Epithelial cell of proximal tubule (primary cell): Measurements from ENCODE around the gene PTP4A2. TPM values are rescaled to one million over a fixed set of nuclear protein-coding genes. Genes with fewer than 3 reads are reported as not detected.
"Not testable (repeated sequence)": the region's sequence is repeated elsewhere in the genome, so short reads cannot be mapped to it uniquely, and the experiment has no call there.

Experiments
- DNase-seq: peaks from one replicate; pipeline ENCODE4 v3.0.0-alpha.2; 2011; ENCODE audit warnings: low read depth
- H3K4me3 ChIP-seq: 2 replicates; pipeline ENCODE4 v1.5.1; 2011; ENCODE audit warnings: low read depth, mild to moderate bottlenecking, low read length
- total RNA-seq: library from RNA; depleted of rRNA; stranded (reverse); fragments of >200 nt; gene quantifications from 2 replicates; pipeline ENCODE4 v1.2.3, GENCODE V29; 2015
- TF ChIP-seq, protein P1 (sequence below): conservative IDR thresholded peaks from 2 replicates; pipeline ENCODE4 v1.5.1; 2012; ENCODE audit warnings: low read depth, mild to moderate bottlenecking, low read length

Gene PTP4A2
- total RNA-seq, 1 donor from 2014 or later: 160 TPM

DNA sequence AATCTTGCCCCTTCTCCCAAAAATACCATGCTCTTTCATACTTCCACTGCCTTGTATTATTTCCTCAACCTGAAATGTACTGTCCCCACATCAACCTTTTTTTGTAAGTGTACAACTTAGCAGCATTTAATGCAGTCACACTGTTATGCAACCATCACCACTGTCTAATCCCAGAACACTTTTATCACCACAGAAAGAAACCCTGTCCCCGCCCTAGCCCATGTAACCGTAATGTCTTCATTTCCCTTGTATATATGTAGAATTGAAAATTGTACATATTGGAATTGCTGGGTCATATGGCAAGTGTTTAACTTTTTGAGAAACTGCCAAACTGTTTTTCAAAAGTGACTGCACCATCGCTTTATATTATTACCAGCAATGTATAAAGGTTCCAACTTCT lies 37.4 kb downstream of the PTP4A2 start:
- DNase-seq: no peak
- TF ChIP-seq, protein P1, sequence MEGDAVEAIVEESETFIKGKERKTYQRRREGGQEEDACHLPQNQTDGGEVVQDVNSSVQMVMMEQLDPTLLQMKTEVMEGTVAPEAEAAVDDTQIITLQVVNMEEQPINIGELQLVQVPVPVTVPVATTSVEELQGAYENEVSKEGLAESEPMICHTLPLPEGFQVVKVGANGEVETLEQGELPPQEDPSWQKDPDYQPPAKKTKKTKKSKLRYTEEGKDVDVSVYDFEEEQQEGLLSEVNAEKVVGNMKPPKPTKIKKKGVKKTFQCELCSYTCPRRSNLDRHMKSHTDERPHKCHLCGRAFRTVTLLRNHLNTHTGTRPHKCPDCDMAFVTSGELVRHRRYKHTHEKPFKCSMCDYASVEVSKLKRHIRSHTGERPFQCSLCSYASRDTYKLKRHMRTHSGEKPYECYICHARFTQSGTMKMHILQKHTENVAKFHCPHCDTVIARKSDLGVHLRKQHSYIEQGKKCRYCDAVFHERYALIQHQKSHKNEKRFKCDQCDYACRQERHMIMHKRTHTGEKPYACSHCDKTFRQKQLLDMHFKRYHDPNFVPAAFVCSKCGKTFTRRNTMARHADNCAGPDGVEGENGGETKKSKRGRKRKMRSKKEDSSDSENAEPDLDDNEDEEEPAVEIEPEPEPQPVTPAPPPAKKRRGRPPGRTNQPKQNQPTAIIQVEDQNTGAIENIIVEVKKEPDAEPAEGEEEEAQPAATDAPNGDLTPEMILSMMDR: no peak
- H3K4me3 ChIP-seq: no peak overlapping the region

DNA sequence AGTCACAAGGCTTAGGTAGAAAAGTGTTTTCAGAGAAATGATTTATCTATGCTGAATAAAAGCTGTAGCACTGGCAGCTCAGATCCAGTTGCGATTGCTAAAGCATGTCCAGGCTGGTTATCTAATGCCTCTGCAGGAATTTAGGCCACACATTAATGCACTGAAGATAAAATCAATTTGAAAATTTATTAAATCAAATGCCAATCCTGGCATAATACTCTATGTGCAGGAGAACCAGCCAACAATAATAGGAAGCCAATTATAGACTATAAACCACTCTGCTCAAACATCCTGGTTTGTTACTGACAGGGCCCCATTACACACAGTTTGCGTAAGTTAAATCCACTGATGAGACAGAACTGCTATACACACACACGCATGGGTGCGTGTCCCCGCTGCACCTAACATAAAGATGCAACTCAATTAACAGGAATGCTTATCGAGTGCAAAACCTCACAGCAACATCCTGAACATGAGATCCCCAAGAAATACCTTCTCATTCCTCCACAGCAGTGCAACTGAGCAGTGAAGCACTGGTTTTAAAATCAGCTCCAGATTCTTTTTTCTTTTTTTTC lies 40.6 kb downstream of the PTP4A2 start:
- TF ChIP-seq, protein P1: no peak
- no peak for DNase-seq
- no peak overlapping the region for H3K4me3 ChIP-seq

DNA sequence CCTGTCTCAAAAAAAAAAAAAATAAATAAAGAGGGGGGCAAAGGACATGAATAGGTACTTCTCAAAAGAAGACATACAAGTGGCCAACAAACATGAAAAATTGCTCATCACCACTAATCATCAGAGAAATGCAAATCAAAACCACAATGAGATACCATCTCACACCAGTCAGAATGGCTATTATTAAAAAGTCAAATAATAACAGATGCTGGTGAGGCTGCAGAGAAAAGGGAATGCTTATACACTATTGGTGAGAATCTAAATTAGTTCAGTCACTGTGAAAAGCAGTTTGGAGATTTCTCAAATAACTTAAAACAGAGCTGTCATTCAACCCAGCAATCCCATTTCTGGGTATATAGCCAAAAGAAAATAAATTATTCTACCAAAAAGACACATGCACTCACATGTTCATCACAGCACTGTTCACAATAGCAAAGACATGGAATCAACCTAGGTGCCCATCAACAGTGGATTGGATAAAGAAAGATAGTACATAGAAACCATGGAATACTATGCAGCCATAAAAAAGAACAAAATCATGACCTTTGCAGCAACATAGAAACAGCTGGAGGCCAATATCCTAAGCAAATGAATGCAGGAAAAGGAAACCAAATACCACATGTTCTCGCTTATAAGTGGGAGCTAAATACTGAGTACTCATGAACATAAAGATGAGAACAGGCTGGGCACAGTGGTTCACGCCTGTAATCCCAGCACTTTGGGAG lies 42.5 kb downstream of the PTP4A2 start:
- H3K4me3 ChIP-seq, DNase-seq: not testable (repeated sequence)

DNA sequence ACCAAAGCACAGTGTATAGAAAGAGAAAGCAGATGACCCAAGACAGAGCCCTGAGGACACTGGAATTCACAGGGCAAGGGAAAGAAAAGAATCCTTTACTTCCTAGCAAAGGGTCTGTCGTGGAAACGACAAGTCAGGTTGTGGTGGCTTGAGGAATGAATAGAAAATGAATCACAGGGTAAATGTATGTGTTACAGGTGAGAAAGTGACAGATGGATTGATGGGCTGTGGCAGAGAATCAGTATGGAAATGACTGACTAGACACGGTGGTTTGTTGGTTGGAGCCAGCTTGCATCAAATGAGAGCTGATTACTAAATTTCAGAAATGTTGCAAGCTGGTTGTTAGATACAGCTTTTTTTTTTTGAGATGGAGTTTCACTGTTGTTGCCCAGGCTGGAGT lies 46.9 kb downstream of the PTP4A2 start:
- H3K4me3 ChIP-seq: no peak overlapping the region
- TF ChIP-seq, protein P1: no peak
- no peak for DNase-seq

DNA sequence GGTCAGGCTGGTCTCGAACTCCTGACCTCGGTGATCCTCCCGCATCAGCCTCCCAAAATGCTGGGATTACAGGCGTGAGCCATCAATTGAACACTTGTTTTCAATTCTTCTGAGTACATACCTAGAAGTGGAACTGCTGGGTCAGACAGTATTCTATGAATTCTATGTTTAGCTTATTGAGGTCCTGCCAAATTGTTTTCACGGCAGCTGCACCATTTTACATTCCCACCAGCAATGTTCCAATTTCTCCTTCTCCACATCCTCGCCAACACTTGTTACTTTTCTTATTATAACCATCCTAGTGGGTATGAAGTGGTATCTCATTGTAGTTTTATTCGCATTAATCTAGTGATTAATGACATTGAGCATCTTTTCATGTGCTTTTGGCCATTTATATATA lies 49.9 kb downstream of the PTP4A2 start:
- H3K4me3 ChIP-seq: no peak overlapping the region

DNA sequence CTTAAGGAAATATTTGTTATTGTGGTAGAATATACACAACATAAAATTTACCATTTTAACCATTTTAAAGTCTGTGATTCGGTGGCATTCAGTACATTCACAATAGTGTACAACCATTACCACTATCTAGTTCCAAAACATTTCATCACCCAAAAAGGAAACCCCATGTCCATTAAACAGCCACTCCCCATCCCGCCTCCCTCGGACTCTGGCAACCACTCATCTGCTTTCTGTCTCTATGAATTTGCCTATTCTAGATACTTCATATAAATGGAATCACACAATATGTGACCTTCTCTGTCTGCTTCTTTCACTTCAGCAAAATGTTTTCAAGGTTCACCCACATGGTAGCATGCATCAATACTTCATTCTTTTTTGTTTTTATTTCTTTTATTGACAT lies 51.3 kb downstream of the PTP4A2 start:
- H3K4me3 ChIP-seq: no peak overlapping the region
- TF ChIP-seq, protein P1: no peak
- DNase-seq: no peak

More for the DNA sequence above, 49.9 kb downstream of the PTP4A2 start:
- TF ChIP-seq, protein P1: no peak
- no peak for DNase-seq

DNA sequence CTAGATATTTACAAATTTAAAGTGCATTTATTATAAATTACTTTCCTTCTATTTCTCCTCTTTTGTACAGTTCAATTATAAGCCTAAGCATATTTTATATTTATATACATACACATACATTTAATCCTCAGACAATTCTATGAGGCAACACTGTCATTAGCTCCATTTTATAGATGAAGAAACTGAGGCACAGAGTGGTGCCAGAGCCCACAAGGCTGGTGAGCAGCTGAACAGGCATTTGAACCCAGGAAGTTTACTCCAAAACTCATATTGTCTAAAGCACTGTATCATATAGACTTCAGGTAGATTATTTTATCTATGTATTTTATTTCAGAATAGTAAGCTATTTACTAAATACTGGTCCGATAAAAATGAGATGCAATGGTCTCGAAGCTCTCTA lies 52.3 kb downstream of the PTP4A2 start:
- H3K4me3 ChIP-seq: no peak overlapping the region
- TF ChIP-seq, protein P1: no peak
- DNase-seq: no peak
